SJSA1 (cell line): ENCODE results near the gene TMEM184A. TPM values are rescaled to one million over a fixed set of nuclear protein-coding genes. Genes with fewer than 3 reads are reported as not detected.

Source experiments
- DNase-seq, 2 experiments: peaks; one replicate each; pipeline ENCODE4 v3.0.0-alpha.2; 2015 to 2020; ENCODE audit warnings: low spot score in 2 of 2, low read depth in 1 of 2
- H3K27ac ChIP-seq: fragments of 250-450 bp; sonication (Bioruptor Pico); 2 replicates; pipeline ENCODE4 v1.5.1; 2020; ENCODE audit warnings: mild to moderate bottlenecking, moderate library complexity
- H3K27me3 ChIP-seq: fragments of 250-450 bp; sonication (Bioruptor Pico); replicated peaks from 2 replicates; pipeline ENCODE4 v1.5.1; 2020; ENCODE audit warnings: mild to moderate bottlenecking, moderate library complexity
- H3K36me3 ChIP-seq: fragments of 250-450 bp; sonication (Bioruptor Pico); 2 replicates; pipeline ENCODE4 v1.5.1; 2020; ENCODE audit warnings: mild to moderate bottlenecking
- H3K4me1 ChIP-seq: fragments of 250-450 bp; sonication (Bioruptor Pico); replicated peaks from 2 replicates; pipeline ENCODE4 v1.6.1; 2021; ENCODE audit warnings: mild to moderate bottlenecking
- H3K4me3 ChIP-seq: fragments of 250-450 bp; sonication (Bioruptor Pico); 2 replicates; pipeline ENCODE4 v1.5.1; 2020; ENCODE audit warnings: mild to moderate bottlenecking
- H3K9me3 ChIP-seq: fragments of 250-450 bp; sonication (Bioruptor Pico); replicated peaks from 2 replicates; pipeline ENCODE4 v1.5.1; 2020; ENCODE audit warnings: mild to moderate bottlenecking
- total RNA-seq: library from RNA; depleted of rRNA; stranded (reverse); fragments of >200 nt; shearing (Covaris generic); gene quantifications from 2 replicates; pipeline ENCODE4 v1.2.3, GENCODE V29; 2014

Gene TMEM184A
- total RNA-seq, 1 experiment from 2014 or later: 1.8 TPM

GRCh38 chr7:1503816-1504775, 51.9 kb downstream of the TMEM184A start, which contains the start of gene INTS1:
INTS1 (minus strand) TSS chr7:1504389; CDS start chr7:1503960, 429 bp downstream.
- peaks cover 10% of the 10 kb centered on the region for H3K4me1 ChIP-seq
- peaks cover 49% of the 10 kb centered on the region for H3K36me3 ChIP-seq
- DNase-seq: peak; percentile 87 to 91
- no peaks in the 10 kb centered on the region for H3K27me3 ChIP-seq
- peak within 1 kb of the TSS; percentile 50 for H3K27ac ChIP-seq
- peak within 1 kb of the TSS; percentile 97 for H3K4me3 ChIP-seq
- 0 out of 2 replicates have a peak, but pooled peaks cover 2% of the 10 kb centered on the region for H3K9me3 ChIP-seq

GRCh38 chr7:1503390-1503789, 52.6 kb downstream of the TMEM184A start:
- H3K27ac ChIP-seq: no peak overlapping the region
- DNase-seq: no peak
- H3K9me3 ChIP-seq: 0 out of 2 replicates have a peak, but pooled peaks cover 2% of the 10 kb centered on the region
- H3K4me1 ChIP-seq: peaks cover 10% of the 10 kb centered on the region
- H3K36me3 ChIP-seq: peaks cover 49% of the 10 kb centered on the region
- H3K27me3 ChIP-seq: no peaks in the 10 kb centered on the region
- peak overlapping the region; percentile 97 for H3K4me3 ChIP-seq

GRCh38 chr7:1502845-1503244, 53.2 kb downstream of the TMEM184A start:
- no peak for DNase-seq
- H3K9me3 ChIP-seq: 0 out of 2 replicates have a peak, but pooled peaks cover 2% of the 10 kb centered on the region
- no peak overlapping the region for H3K27ac ChIP-seq
- H3K36me3 ChIP-seq: peaks cover 53% of the 10 kb centered on the region
- H3K4me1 ChIP-seq: peaks cover 10% of the 10 kb centered on the region
- no peaks in the 10 kb centered on the region for H3K27me3 ChIP-seq
- H3K4me3 ChIP-seq: peak overlapping the region; percentile 97

- no peak for DNase-seq
These were observed 54.3 kb downstream of the TMEM184A start for GRCh38 chr7:1501487-1502270.

GRCh38 chr7:1500064-1500807, 55.8 kb downstream of the TMEM184A start:
- H3K27me3 ChIP-seq: no peaks in the 10 kb centered on the region
- peaks cover 74% of the 10 kb centered on the region for H3K36me3 ChIP-seq
- peaks cover 10% of the 10 kb centered on the region for H3K4me1 ChIP-seq
- H3K4me3 ChIP-seq: no peak overlapping the region
- H3K9me3 ChIP-seq: 0 out of 2 replicates have a peak, but pooled peaks cover 2% of the 10 kb centered on the region
- DNase-seq: no peak
- no peak overlapping the region for H3K27ac ChIP-seq

More at GRCh38 chr7:1501487-1502270, 54.3 kb downstream of the TMEM184A start:
- Histone ChIP-seq H3K4me1 (peaks cover 10% of the 10 kb centered on the region), H3K36me3 (peaks cover 65% of the 10 kb centered on the region), H3K27me3 (no peaks in the 10 kb centered on the region), H3K4me3 (no peak overlapping the region), H3K27ac (no peak overlapping the region), H3K9me3 (0 out of 2 replicates have a peak, but pooled peaks cover 2% of the 10 kb centered on the region)

- DNase-seq: no peak
- Histone ChIP-seq H3K9me3 (0 out of 2 replicates have a peak, but pooled peaks cover 2% of the 10 kb centered on the region), H3K4me1 (peaks cover 10% of the 10 kb centered on the region), H3K4me3 (no peak overlapping the region), H3K36me3 (peaks cover 78% of the 10 kb centered on the region), H3K27ac (no peak overlapping the region), H3K27me3 (no peaks in the 10 kb centered on the region)
These were observed 56.5 kb downstream of the TMEM184A start for GRCh38 chr7:1499367-1500029.

GRCh38 chr7:1498370-1499305, 57.4 kb downstream of the TMEM184A start:
- H3K9me3 ChIP-seq: 0 out of 2 replicates have a peak, but pooled peaks cover 2% of the 10 kb centered on the region
- no peak overlapping the region for H3K4me3 ChIP-seq
- H3K27ac ChIP-seq: no peak overlapping the region
- H3K4me1 ChIP-seq: peaks cover 7% of the 10 kb centered on the region
- H3K27me3 ChIP-seq: no peaks in the 10 kb centered on the region
- H3K36me3 ChIP-seq: peaks cover 77% of the 10 kb centered on the region
- no peak for DNase-seq

GRCh38 chr7:1497293-1497927, 58.6 kb downstream of the TMEM184A start:
- DNase-seq: no peak
- Histone ChIP-seq H3K4me1 (no peaks in the 10 kb centered on the region), H3K36me3 (peaks cover 70% of the 10 kb centered on the region), H3K4me3 (no peak overlapping the region), H3K27me3 (no peaks in the 10 kb centered on the region), H3K27ac (no peak overlapping the region), H3K9me3 (no peaks in the 10 kb centered on the region)

GRCh38 chr7:1496531-1497292, 59.3 kb downstream of the TMEM184A start:
- Histone ChIP-seq H3K27me3 (no peaks in the 10 kb centered on the region), H3K4me1 (no peaks in the 10 kb centered on the region), H3K27ac (no peak overlapping the region), H3K9me3 (no peaks in the 10 kb centered on the region), H3K36me3 (peaks cover 70% of the 10 kb centered on the region), H3K4me3 (no peak overlapping the region)
- DNase-seq: no peak

GRCh38 chr7:1495564-1496242, 60.3 kb downstream of the TMEM184A start:
- no peaks in the 10 kb centered on the region for H3K4me1 ChIP-seq
- H3K4me3 ChIP-seq: no peak overlapping the region
- no peak for DNase-seq
- H3K9me3 ChIP-seq: no peaks in the 10 kb centered on the region
- H3K27me3 ChIP-seq: no peaks in the 10 kb centered on the region
- H3K27ac ChIP-seq: no peak overlapping the region
- H3K36me3 ChIP-seq: peaks cover 73% of the 10 kb centered on the region
